ENCODE measurements around the gene EFS.

- TF ChIP-seq EP300 (IDR thresholded peaks at IDR 0.05) = no peak
- TF ChIP-seq, protein P1, sequence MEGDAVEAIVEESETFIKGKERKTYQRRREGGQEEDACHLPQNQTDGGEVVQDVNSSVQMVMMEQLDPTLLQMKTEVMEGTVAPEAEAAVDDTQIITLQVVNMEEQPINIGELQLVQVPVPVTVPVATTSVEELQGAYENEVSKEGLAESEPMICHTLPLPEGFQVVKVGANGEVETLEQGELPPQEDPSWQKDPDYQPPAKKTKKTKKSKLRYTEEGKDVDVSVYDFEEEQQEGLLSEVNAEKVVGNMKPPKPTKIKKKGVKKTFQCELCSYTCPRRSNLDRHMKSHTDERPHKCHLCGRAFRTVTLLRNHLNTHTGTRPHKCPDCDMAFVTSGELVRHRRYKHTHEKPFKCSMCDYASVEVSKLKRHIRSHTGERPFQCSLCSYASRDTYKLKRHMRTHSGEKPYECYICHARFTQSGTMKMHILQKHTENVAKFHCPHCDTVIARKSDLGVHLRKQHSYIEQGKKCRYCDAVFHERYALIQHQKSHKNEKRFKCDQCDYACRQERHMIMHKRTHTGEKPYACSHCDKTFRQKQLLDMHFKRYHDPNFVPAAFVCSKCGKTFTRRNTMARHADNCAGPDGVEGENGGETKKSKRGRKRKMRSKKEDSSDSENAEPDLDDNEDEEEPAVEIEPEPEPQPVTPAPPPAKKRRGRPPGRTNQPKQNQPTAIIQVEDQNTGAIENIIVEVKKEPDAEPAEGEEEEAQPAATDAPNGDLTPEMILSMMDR (IDR thresholded peaks at IDR 0.05) = no peak
- no peak for TF ChIP-seq POLR2AphosphoS5 (IDR thresholded peaks at IDR 0.05)
Observed at GRCh38 chr14:23373041-23373440, 8.1 kb upstream of the EFS start.
